HepG2 (cell line): ENCODE measurements around the gene NAV2. TPM values are rescaled to one million over a fixed set of nuclear protein-coding genes. Genes with fewer than 3 reads are reported as not detected.
A peak's percentile ranks its signal among the peaks of the same experiment; 100 is the strongest.

ENCODE experiments used
- AGO1 ChIP-seq: fragments of 200-400 bp; formaldehyde crosslinking; IDR thresholded peaks from 2 replicates; pipeline ENCODE4 v1.6.1; 2017; ENCODE audit warnings: mild to moderate bottlenecking, low read depth, low read length, moderate library complexity; ENCODE audit not compliant: poor library complexity, severe bottlenecking
- ATF1 ChIP-seq: IDR thresholded peaks from 2 replicates; pipeline ENCODE4 v1.6.1; 2016; ENCODE audit warnings: mild to moderate bottlenecking, control low read depth
- CREB1 ChIP-seq, 2 experiments: fragments of 450-650 bp in 1 of 2; IDR thresholded peaks; 2 replicates each; pipeline ENCODE4 v1.6.1; 2016 to 2017; ENCODE audit warnings: control low read depth in 1 of 2, mild to moderate bottlenecking in 1 of 2, missing compliant biosample characterization in 1 of 2, missing genetic modification characterization in 1 of 2
- GPBP1L1 ChIP-seq: sonication (generic); formaldehyde crosslinking; IDR thresholded peaks from 2 replicates; pipeline ENCODE4 v1.5.0; 2020; ENCODE audit warnings: mild to moderate bottlenecking, missing genetic modification reagents
- IRF9 ChIP-seq: sonication (generic); formaldehyde crosslinking; IDR thresholded peaks from 2 replicates; pipeline ENCODE4 v1.8.0; 2022; ENCODE audit warnings: missing genetic modification reagents, mild to moderate bottlenecking, borderline replicate concordance
- PREB ChIP-seq: sonication (generic); formaldehyde crosslinking; IDR thresholded peaks from 2 replicates; pipeline ENCODE4 v1.4.0; 2020; ENCODE audit warnings: missing genetic modification reagents
- SALL1 ChIP-seq: sonication (generic); formaldehyde crosslinking; IDR thresholded peaks from 2 replicates; pipeline ENCODE4 v1.8.0; 2022; ENCODE audit warnings: mild to moderate bottlenecking, missing genetic modification reagents
- SOX6 ChIP-seq, 2 experiments: fragments of 450-650 bp in 1 of 2; sonication (generic) in 1 of 2; formaldehyde crosslinking in 1 of 2; IDR thresholded peaks; 2 replicates each; pipeline versions ENCODE4 v1.4.0 to v1.6.1; 2017 to 2020; ENCODE audit warnings: antibody characterized with exemption in 1 of 2, mild to moderate bottlenecking in 1 of 2, missing genetic modification reagents in 1 of 2
- STAT6 ChIP-seq: sonication (generic); formaldehyde crosslinking; IDR thresholded peaks from 2 replicates; pipeline ENCODE4 v1.4.0; 2020; ENCODE audit warnings: missing genetic modification reagents, mild to moderate bottlenecking, borderline replicate concordance
- TAF1 ChIP-seq: sonication (generic); formaldehyde crosslinking; IDR thresholded peaks from 2 replicates; pipeline ENCODE4 v1.4.0; 2020; ENCODE audit warnings: missing genetic modification reagents
- THAP8 ChIP-seq: sonication (generic); formaldehyde crosslinking; IDR thresholded peaks from 2 replicates; pipeline ENCODE4 v1.5.1; 2020; ENCODE audit warnings: missing genetic modification reagents, mild to moderate bottlenecking, borderline replicate concordance
- XRCC5 ChIP-seq: fragments of 200-400 bp; formaldehyde crosslinking; optimal IDR thresholded peaks from 2 replicates; pipeline ENCODE3; 2017; ENCODE audit warnings: mild to moderate bottlenecking, low read length
- ZNF232 ChIP-seq: sonication (generic); formaldehyde crosslinking; IDR thresholded peaks from 2 replicates; pipeline ENCODE4 v1.4.0; 2020; ENCODE audit warnings: missing genetic modification reagents, borderline replicate concordance
- ZNF317 ChIP-seq: sonication (generic); formaldehyde crosslinking; IDR thresholded peaks from 2 replicates; pipeline ENCODE4 v1.5.0; 2020; ENCODE audit warnings: mild to moderate bottlenecking, missing genetic modification reagents
- ZNF331 ChIP-seq: sonication (generic); formaldehyde crosslinking; IDR thresholded peaks from 2 replicates; pipeline ENCODE4 v1.4.0; 2020; ENCODE audit warnings: missing genetic modification reagents
- ZNF451 ChIP-seq: sonication (generic); formaldehyde crosslinking; IDR thresholded peaks from 2 replicates; pipeline ENCODE4 v1.5.0; 2020; ENCODE audit warnings: mild to moderate bottlenecking, missing genetic modification reagents
- polyA plus RNA-seq, 8 experiments: library from polyadenylated mRNA; depleted of rRNA in 3 of 8; stranded (reverse) in 7 of 8; unstranded in 1 of 8; fragments of >200 nt; fragmentation: Illumina TruSeq in 4 of 8; extraction: Trizol in 4 of 8; gene quantifications; 2 replicates each; pipeline versions ENCODE4 v1.2.1 to v1.2.3, GENCODE V29; 2011 to 2016; ENCODE audit warnings: low read depth in 4 of 8, missing spikeins in 1 of 8, mixed read lengths in 1 of 8; ENCODE audit not compliant: insufficient read depth in 1 of 8
- total RNA-seq, 5 experiments: library from RNA; depleted of rRNA; stranded (reverse); fragments of >200 nt; fragmentation: Illumina TruSeq; extraction: Trizol; gene quantifications; 2 replicates each; pipeline ENCODE4 v1.2.3, GENCODE V29; 2016; ENCODE audit warnings: low read depth in 1 of 5

The NAV2 gene
- total and polyA plus RNA-seq, 2 of the 13 experiments (the other 11 are each of a cell fraction or from before 2014, with no cell fraction given): 9.3 to 34.6 TPM

GRCh38 chr11:20022363-20023081, 309.9 kb downstream of the NAV2 start (continued):
- TF ChIP-seq PREB (CRISPR knock-in tag): no peak
- TF ChIP-seq STAT6 (CRISPR knock-in tag): 0 out of 2 replicates have a peak, but pooled peaks have one; percentile 27
- TF ChIP-seq ZNF232 (CRISPR knock-in tag): no peak
- TF ChIP-seq GPBP1L1: no peak
- TF ChIP-seq IRF9: no peak
- peak; percentile 49 for TF ChIP-seq SALL1 (CRISPR knock-in tag)
- peak; percentile 49; the same call in 1 of the 2 replicates for TF ChIP-seq TAF1 (CRISPR knock-in tag)
- TF ChIP-seq AGO1: no peak
- no peak for TF ChIP-seq ZNF451 (CRISPR knock-in tag)
- TF ChIP-seq ZNF331 (CRISPR knock-in tag): peak; percentile 41; the same call in 1 of the 2 replicates
- TF ChIP-seq XRCC5: peak; percentile 47
- TF ChIP-seq THAP8 (CRISPR knock-in tag): no peak
- TF ChIP-seq ATF1 (CRISPR knock-in tag): peak; percentile 52; the same call in 1 of the 2 replicates
- peak; percentile 58; the same call in 1 of the 2 replicates for TF ChIP-seq ZNF317 (CRISPR knock-in tag)
- TF ChIP-seq CREB1 (IDR thresholded peaks at IDR 0.05): no peak
- peak; percentile 39 for TF ChIP-seq CREB1 (CRISPR knock-in tag; IDR thresholded peaks at IDR 0.05)
- no peak for TF ChIP-seq SOX6 (IDR thresholded peaks at IDR 0.05)
- TF ChIP-seq SOX6 (CRISPR knock-in tag; IDR thresholded peaks at IDR 0.05): peak; percentile 50; the same call in 1 of the 2 replicates
